ENCODE measurements around the gene RASEF.

- TF ChIP-seq CTCF (IDR thresholded peaks at IDR 0.05) (no peak), POLR2A (IDR thresholded peaks at IDR 0.05) (no peak)
Measured at GRCh38 chr9:82993856-82994605, 68.9 kb downstream of the RASEF start.

Data from uterus (tissue), 2 donors.